Measurements from ENCODE around the gene LINC00237. TPM values are rescaled to one million over a fixed set of nuclear protein-coding genes. Genes with fewer than 3 reads are reported as not detected.

The LINC00237 gene
- total RNA-seq, 6 donors from 2014 or later: not detected

- Histone ChIP-seq H3K9me3 (no peaks in the 10 kb centered on the region), H3K36me3 (no peaks in the 10 kb centered on the region), H3K4me1 (no peaks in the 10 kb centered on the region), H3K27ac (no peak overlapping the region), H3K27me3 (no peaks in the 10 kb centered on the region), H3K4me3 (no peak overlapping the region)
- 96 to 100% methylated on average over 2 to 5 of the region's 5 CpGs for WGBS, 2 donors
- TF ChIP-seq POLR2A (IDR thresholded peaks at IDR 0.05) (no peak), POLR2AphosphoS5 (IDR thresholded peaks at IDR 0.05) (no peak), CTCF (IDR thresholded peaks at IDR 0.05) (no peak)
- no peak for DNase-seq
- peak in 1 of 2 donors; percentile 9 for ATAC-seq (ENCODE audit: low FRiP score in 2 of 2)
These were observed 53.9 kb downstream of the LINC00237 start for GRCh38 chr20:21052241-21052640.

GRCh38 chr20:21050710-21051109 is 55.4 kb downstream of the LINC00237 start:
- Histone ChIP-seq H3K36me3 (no peaks in the 10 kb centered on the region), H3K4me1 (no peaks in the 10 kb centered on the region), H3K9me3 (no peaks in the 10 kb centered on the region), H3K4me3 (no peak overlapping the region), H3K27ac (no peak overlapping the region), H3K27me3 (no peaks in the 10 kb centered on the region)
- no peak for TF ChIP-seq CTCF (IDR thresholded peaks at IDR 0.05)
- TF ChIP-seq EP300 (IDR thresholded peaks at IDR 0.05): no peak
- TF ChIP-seq POLR2A (IDR thresholded peaks at IDR 0.05): no peak
- TF ChIP-seq POLR2AphosphoS5 (IDR thresholded peaks at IDR 0.05): no peak
- 92 to 98% methylated on average over 3 of the region's 3 CpGs for WGBS, 2 donors
- no peak for DNase-seq
- ATAC-seq (ENCODE audit: low FRiP score in 2 of 2): no peak

- Histone ChIP-seq H3K27me3 (no peaks in the 10 kb centered on the region), H3K4me3 (no peak overlapping the region), H3K27ac (no peak overlapping the region), H3K36me3 (no peaks in the 10 kb centered on the region), H3K4me1 (no peaks in the 10 kb centered on the region), H3K9me3 (no peaks in the 10 kb centered on the region)
- no peak for DNase-seq
- 82 to 88% methylated on average over 6 of the region's 6 CpGs for WGBS, 2 donors
- ATAC-seq (ENCODE audit: low FRiP score in 2 of 2): no peak
- no peak for TF ChIP-seq EP300 (IDR thresholded peaks at IDR 0.05)
- no peak for TF ChIP-seq POLR2A (IDR thresholded peaks at IDR 0.05)
- no peak for TF ChIP-seq CTCF (IDR thresholded peaks at IDR 0.05)
- TF ChIP-seq POLR2AphosphoS5 (IDR thresholded peaks at IDR 0.05): no peak
These were observed 56.8 kb downstream of the LINC00237 start for GRCh38 chr20:21049305-21049828.

- ATAC-seq (ENCODE audit: low FRiP score in 2 of 2) (peak; percentile 15 to 56), DNase-seq (no peak)
- no peaks in the 10 kb centered on the region for H3K4me1 ChIP-seq
- no peak overlapping the region for H3K4me3 ChIP-seq
- no peaks in the 10 kb centered on the region for H3K27me3 ChIP-seq
- 49 to 59% methylated on average over 5 of the region's 5 CpGs for WGBS, 2 donors
- TF ChIP-seq CTCF (IDR thresholded peaks at IDR 0.05): peak in 5 of 6 experiments; percentile 23 to 50 (median 39)
- TF ChIP-seq POLR2A (IDR thresholded peaks at IDR 0.05): no peak
- no peak for TF ChIP-seq EP300 (IDR thresholded peaks at IDR 0.05)
- H3K36me3 ChIP-seq: no peaks in the 10 kb centered on the region
- no peak overlapping the region for H3K27ac ChIP-seq
- H3K9me3 ChIP-seq: no peaks in the 10 kb centered on the region
These were observed 57.3 kb downstream of the LINC00237 start for GRCh38 chr20:21048841-21049273.

GRCh38 chr20:21047981-21048380 is 58.2 kb downstream of the LINC00237 start:
- no peaks in the 10 kb centered on the region for H3K36me3 ChIP-seq
- no peak for DNase-seq
- no peak overlapping the region for H3K27ac ChIP-seq
- no peaks in the 10 kb centered on the region for H3K27me3 ChIP-seq
- no peak overlapping the region for H3K4me3 ChIP-seq
- WGBS, 2 donors: 77 to 79% methylated on average over 6 of the region's 6 CpGs
- no peak for ATAC-seq (ENCODE audit: low FRiP score in 2 of 2)
- no peak for TF ChIP-seq POLR2A (IDR thresholded peaks at IDR 0.05)
- TF ChIP-seq EP300 (IDR thresholded peaks at IDR 0.05): no peak
- TF ChIP-seq CTCF (IDR thresholded peaks at IDR 0.05): no peak
- no peak for TF ChIP-seq POLR2AphosphoS5 (IDR thresholded peaks at IDR 0.05)
- H3K9me3 ChIP-seq: no peaks in the 10 kb centered on the region
- H3K4me1 ChIP-seq: no peaks in the 10 kb centered on the region
